Activated effector memory CD4-positive, alpha-beta T cell treated with anti-CD3 and anti-CD28 coated beads, Interleukin-2, amount 50 U/mL, for 16 hours (primary cell): Measurements from ENCODE around the gene CYP27B1.

Experiments used
- DNase-seq: peaks from one replicate; pipeline ENCODE4 v3.0.0-alpha.2; 2020

CYP27B1 gene

DNA sequence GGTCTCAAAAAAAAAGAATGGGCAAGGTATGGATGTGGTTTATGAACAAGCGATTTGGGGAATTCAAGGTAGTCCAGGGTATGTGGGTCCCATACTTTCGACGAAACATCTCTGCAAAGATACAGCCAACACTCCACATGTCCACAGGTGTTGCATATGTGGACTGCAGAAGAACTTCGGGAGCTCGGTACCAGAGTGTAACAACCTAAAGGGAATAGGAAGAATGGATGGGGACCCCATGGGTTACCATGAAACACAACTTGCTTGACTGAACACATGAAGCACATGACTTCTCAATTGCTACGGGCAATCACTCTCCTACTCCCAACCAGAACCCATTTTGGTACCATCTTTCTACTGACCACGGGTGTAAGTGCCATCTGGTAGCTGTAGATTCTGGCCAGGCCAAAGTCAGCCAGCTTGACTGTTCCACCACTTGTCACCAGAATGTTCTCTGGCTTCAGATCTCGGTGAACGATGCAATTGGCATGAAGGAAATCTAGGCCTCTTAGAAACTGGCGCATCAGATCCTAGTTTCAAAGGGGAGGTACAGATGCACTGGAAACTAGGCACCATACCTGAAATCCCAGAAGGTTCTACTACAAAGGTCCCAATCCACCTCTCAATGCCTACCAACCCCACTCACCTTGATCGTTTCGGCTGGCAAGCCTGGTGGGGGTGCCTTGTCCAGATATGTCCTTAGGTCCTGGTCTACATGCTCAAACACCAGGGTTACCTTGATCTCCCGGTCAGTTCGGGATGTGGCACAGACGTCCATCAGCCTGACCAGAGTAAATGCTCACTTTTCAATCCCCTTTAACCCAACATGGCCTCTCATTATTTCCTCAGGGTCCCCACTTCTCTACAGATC, 16.1 kb downstream of the CYP27B1 start:
- DNase-seq: no peak

DNA sequence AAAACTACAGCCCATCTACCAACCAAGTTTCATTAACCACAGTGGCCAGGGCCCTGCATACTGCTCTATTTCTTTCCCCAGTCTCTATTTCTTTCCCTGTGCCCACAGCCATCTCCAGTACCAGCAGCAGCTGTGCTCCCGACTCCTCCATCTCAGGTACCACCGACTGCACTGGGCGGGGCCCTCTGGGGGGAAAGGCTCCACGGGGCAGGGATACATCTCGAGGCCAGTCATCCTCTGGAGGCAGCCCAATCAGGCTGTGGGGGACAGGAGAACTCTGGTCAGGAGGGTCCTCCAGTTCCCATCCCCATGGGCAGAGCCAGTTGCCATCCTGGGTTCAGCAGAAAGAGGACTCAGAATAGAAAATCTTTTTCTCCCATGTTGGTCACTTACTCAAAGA, 17.8 kb downstream of the CYP27B1 start:
- no peak for DNase-seq

DNA sequence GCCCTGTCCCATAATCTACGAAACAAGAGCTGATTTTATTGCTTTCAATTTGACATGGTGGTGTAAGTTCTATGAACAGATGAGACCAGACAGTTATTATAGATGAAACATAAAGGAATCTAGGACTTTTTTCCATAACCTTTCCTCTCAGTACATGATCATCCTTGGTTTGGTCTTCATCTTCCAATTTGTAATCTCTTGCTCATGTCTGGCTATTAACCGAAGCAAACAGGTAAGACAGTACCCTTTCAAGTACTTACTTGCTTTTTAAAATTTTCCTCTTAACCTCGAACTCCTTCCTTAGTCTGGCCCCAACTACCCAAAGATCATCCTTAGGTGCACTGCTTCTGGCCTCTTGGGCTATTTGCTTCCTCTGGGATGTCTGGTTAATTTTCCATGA, 20.9 kb downstream of the CYP27B1 start:
- no peak for DNase-seq

DNA sequence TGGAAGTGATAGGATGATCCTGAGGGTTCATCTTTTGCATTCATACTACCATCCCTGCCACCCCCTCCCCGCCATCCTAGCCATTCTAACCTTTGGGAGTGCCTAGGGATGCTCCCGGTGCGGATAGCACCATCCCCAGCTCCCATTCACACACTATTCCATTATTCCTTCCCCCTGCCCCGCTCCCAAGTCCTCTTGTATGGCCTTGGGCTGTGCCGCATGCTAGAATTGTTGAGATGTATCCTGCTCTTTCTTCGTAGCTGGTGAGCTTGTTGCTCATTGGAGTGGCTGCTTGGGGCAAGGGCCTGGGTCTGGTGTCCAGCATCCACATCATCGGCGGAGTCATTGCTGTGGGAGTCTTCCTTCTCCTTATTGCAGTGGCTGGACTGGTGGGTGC, 21.4 kb downstream of the CYP27B1 start:
- no peak for DNase-seq

DNA sequence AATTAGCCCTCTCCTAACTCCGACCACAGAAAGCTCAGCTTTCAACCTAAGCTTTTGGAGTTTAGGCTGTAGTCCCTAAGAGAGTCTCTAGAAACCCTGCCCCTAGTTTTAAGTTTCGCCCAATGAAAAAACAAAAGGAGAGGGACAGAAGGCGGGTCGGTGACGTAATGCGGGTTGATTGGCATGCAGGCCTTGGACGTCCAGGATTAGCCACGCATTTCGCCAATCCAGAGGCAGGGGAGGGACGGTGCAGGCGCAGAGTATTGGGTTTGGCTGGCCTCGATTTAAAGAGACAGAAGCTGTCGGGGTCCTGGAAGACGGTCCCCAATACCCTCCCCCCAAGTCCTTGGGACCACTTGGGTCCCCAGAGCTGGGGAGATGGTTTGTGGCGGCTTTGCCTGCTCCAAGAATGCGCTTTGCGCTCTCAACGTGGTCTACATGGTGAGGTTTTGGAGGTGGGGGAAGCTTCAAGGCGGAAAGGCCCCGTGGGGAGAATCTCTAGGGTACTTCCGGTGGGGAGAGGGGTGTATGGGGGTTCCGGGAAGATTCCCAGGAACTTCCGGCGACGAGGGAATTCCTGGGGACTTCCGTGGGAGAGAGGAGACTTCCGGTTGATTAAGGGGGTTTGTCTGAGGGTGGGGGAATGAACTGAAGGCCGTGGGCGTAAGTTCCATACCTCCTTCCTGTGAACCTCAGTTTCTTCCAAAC, 21.9 kb downstream of the CYP27B1 start, which contains the start of gene TSPAN31:
TSPAN31 (plus strand) TSS at position 263 of the 708 bp plus-strand sequence; CDS start at position 379, 116 bp downstream.
- DNase-seq: peak; percentile 98

DNA sequence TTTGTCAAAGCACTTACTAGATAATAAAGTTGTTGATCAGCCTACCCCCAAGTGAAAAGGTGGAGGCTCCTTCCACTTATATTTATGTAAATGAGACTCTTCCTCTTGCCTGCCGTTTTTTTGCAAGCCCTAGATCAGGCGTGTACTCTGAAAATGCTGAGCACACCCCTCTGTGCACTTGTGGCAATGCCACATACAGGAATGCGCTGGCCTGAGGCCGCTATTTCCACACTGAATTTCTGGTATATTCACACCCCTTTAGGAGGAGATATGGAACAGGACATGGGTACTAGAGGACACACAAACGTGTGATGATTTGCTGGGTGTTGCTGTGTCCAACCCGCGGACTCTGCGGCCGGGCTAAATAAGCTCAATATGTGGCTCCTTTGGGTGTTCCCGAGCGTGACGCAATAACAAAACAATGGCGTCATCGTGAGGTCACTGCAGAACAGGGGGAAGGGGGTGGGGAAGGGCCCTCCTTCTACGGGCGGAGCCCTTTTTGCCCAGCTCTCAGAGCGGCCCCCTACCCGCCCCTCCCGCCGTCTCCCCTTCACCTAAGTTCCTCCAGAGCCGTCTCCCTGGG, 22.6 kb downstream of the CYP27B1 start:
- peak; percentile 88 for DNase-seq

DNA sequence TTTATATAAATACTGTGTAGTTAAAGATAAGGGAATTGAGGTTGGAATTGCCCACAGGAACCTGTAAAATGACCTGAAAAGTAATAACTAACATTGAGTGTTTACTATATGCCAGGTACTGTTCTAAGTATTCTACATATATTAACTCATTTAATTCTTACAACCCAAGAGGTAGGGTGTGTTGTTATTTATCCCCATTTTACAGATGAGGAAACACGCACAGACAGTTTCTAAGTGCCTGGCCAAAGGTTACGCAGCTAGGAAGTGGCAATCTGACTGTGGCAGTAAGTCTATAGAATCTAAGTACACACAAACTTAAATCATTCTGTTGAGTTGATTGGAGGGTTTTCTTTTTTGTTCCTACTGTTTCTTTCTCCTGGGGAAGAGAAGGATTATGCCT, 23.1 kb downstream of the CYP27B1 start:
- no peak for DNase-seq

DNA sequence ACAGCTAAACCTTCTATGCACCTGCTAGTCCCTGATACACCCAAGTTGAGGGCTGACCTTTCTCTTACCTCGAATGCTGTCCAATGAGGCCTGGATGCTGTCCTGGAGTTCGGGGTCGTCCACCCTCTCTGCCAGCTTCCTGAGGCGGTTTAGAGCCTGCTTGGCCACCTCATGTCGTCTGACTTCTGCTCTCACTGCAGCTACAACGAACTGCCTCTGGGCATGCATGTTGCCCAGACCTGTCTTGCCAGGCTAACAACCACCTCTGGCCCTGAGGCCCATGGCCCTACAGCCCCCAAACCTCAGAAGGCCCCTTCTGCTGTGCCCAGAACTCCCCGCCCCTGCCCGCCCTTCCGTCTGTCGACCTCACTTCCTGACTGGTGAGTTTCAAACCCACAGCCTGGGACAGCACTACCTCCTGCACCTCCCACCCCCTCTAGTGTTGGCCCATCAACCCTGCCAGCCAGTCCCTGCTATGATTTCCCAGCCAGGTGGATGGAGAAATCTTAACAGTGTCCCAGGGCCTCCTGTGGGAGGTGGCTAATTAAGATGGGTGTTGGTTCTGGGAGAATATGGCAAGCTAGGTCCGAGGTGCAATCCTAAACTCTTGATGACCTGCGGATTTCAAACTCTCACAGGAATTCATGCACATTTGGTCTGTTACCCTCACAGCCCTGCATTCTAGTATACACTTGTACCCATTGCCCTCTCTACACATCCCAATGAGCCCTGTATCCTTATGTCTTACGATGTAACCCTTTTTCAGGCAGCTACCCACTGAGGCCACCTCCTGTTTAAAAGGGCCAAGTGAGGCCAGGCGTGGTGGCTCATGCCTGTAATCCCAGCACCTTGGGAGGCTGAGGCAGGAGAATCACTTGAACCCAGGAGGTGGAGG, 24.8 kb downstream of the CYP27B1 start:
- DNase-seq: peak; percentile 91

DNA sequence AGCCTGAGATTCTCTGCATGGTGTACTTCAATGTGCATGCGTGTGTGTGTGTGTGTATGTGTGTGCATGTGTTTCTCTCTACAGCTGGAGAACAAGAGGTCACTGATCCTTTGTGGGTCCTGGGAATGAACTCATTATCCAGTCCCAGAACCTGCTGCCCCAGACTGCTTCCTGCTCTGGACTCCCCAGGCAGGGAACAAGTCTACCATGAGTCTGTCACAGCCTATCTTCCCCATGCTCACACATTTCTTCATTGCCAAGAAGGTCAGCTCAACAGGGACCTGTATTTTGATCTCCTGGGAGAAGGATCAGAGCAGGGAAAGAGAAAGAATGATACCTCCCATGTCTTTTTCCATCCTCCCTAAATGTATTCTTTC, 25.5 kb downstream of the CYP27B1 start:
- no peak for DNase-seq

DNA sequence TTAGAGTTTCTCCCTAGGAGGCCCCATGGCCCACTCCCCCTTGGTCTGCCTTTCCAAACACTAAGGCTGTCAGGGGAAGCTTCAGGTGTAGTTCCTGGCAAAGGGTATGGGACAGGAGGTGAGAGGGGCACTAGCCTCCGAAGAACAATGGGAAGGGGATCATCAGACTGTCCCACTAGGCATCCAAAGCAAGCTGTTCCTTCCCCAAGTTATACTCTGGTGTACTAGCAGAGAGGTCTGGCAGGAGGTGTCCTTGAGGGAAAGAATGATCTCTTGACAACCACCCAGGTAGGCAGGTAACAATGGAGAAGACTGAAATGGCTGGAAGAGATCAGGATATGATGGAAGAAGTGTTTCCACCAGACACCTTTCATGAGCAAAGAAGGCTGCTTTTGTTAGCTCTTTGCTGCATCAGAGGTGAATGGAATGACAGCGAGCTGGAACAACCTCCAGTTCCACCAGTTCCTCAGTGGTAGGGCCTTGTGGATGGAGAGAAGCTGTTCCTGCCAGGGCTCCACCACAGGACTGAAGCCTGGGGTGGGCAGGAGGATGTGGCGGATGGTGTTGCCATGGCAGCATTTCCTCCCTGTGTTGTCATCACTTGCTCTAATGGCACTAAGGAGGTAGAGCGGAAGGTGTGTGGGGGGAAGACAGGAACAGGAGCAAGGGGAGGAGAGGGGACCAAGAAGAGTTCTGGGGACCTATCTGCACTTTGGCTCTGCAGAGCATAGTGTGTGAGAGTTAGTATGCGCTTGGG, 26.0 kb downstream of the CYP27B1 start:
- DNase-seq: peak; percentile 92

DNA sequence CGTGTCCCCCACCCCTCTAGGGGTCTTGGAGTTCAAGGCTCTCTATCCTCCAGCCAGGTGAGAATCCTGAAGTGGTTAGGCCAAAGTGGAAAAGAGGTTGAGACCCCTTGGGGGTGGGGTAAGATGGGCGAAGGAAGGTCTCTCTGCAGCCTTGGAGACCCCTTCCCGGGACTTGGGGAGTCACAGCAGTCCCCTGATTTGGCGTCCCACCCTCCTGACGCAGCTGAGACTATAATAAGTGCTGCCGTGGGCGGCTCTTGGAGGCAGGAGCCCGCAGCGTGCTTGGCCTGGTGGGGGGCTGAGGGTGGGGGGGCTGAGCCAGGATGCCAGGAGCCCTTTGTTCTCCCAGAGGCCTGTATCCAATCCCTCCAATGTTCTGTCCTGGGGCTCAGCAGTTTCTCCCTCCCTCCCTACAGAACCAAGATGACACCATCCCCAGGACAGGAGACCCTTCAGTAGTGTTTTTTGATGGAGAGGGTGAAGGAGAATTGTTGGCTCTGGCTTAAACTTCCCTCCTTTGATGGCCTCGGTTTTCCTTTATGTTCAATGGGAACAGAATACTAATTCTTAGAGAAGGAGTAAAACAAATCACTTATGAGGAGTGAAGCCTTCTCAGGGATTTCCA, 26.9 kb downstream of the CYP27B1 start:
- DNase-seq: no peak

DNA sequence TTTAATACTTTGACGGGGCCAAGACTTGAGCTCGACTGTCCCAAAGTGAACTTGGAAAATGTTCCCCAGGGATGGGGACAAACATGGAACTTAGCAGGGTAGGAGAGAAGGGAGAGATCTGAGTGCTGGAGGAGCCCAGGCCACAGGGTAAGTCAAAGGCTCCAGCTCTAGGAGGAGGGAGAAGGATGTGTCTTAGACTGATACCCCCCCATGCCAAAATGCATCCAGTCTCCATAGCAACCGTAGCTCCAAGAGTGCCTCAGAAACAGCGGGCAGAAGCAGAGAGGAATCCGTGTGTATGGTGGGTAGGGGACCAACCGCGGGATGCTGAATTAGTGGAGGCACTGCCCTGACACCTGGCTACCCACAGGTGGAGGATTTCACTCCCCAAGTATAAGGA, 27.5 kb downstream of the CYP27B1 start:
- DNase-seq: no peak

DNA sequence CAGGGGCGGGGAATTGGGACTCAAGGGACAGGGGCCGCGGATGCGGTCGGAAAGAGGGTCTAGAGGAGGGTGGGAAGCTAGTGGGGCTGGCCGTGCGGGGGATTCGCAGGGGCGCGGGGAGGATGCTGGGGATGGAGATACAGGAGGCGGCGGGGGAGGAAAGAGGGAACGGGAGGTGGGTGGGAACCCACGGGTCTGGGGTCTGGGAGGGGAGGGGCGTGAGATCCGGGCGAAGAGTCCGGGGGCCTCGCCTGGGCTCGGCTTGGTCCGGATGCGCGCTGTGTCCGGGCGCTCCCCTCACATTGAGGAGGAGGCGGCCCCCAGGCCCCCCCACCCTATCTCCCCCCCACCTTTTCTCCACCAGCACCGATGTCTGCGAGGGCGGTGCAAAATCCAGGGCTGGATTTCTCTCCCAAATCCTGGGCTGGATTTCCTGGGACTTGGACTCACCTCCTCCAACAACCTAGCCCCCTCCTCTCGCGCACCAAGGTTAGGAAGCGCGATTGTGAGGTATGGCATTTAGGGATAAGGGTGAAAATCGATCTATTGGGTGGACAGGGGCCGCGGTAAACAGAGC, 28.1 kb downstream of the CYP27B1 start, which contains the start of gene AGAP2:
AGAP2 (minus strand) TSS at position 82 of the 577 bp plus-strand sequence. CDS start 496 bp downstream, outside the sequence.
- DNase-seq: no peak

DNA sequence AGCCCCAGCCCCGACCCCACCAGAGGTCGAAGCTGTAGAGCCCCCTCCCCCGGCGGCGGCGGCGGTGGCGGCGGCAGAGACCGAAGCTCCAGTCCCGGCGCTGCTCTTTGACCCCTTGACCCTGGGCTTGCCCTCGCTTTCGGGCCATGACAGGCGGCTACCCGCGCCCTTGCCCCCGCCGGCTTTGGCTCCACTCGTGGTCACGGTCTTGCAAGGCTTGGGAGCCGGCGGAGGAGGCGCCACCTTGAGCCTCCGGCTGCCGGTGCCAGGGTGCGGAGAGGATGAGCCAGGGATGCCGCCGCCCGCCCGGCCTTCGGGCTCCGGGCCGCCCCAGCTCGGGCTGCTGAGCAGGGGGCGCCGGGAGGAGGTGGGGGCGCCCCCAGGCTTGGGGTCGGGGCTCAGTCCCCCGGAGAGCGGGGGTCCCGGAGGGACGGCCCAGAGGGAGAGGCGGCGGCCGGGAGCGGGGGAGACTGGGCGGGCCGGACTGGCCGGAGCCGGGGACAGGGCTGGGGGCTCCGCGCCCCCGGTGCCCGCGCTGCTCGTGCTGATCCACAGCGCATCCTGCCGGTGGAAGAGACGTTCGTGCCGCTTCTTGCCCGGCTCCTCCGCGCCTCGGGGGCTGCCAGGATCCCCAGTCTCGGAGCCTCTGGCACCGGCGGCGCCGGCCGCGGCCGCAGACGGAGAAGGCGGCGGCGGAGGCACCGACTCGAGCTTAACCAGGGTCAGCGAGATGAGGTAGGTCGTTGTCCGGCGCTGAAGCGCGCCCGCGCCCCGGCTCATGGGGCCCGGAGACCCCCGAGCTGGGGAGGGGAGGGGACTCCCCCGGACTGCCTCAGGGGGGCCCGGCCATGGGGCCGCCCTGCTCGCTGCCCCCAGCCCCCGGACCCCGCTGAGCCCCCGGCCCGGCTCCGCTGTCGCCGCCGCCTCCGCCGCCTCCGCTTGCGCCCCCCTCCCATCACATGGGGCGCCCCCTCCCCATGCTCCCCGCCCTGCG, 29.1 kb downstream of the CYP27B1 start:
- no peak for DNase-seq

DNA sequence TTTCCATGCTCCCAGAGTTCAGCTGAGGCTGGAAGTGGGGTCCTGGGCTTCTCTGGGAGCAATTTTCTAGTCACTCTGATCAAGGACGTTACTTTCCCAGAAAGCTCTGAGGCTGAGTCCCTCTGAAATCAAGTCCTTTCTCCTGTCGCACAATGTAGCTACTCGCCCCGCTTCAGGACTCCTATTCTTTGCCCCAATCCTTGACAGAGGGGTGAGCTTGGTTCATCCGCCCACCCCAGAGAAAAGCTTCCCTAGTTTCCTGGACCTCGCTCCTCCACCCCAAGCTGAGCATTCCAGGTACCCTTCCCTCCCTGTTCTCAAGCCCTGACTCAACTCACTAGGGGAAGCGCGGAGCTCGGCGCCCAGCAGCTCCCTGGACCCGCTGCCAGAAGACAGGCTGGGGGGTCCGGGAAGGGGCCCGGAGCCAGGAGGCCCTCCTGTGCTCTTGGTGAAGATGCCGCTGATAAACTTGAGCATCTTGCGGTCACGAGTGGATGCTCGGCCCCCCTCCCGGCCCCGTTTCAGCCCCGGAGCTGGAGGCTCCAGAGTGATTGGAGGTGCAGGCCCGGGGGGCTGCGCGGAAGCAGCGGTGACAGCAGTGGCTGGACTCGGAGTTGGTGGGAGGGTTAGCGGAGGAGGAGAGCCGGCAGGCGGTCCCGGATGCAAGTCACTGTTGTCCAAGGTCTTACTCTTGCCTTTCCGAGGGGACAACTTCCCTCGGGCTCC, 30.0 kb downstream of the CYP27B1 start:
- DNase-seq: no peak

DNA sequence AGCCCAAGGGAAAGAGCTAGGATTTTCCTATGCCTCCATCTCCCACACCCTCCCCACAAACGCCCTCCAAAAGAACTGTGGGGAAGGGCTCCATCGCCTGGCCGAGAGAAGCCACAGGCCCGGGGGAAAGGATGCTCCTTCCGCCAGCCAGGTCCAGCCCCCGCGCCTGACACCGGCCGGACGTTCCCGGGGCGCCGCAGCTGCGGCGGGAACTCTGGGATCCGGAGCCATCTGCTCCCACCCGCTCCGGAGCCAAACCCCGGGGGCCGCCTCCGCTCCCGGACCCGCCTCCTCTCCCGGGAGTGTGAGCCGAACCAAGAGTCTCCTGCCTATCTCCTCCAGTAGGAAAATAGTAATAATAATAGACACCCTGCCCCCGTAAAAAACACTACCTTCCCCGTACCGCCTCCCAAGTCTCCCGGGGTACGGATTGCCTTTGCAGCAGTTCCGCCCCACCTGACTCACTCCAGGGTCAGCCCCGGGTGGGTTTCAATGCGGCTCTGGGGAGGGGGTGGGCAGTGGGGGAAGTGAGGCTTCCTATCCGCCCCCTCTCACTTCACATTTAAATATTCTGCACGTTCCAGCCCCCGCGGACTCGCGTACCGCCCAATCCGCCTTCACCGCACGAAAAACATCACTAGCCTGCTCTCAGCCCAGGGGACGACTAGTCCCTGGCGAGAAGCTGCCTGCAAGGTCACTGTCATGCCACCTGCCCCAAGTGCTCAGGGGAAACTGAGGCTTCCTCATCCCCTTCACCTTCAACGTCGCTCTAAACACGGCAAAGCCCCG, 30.7 kb downstream of the CYP27B1 start:
- DNase-seq: no peak

DNA sequence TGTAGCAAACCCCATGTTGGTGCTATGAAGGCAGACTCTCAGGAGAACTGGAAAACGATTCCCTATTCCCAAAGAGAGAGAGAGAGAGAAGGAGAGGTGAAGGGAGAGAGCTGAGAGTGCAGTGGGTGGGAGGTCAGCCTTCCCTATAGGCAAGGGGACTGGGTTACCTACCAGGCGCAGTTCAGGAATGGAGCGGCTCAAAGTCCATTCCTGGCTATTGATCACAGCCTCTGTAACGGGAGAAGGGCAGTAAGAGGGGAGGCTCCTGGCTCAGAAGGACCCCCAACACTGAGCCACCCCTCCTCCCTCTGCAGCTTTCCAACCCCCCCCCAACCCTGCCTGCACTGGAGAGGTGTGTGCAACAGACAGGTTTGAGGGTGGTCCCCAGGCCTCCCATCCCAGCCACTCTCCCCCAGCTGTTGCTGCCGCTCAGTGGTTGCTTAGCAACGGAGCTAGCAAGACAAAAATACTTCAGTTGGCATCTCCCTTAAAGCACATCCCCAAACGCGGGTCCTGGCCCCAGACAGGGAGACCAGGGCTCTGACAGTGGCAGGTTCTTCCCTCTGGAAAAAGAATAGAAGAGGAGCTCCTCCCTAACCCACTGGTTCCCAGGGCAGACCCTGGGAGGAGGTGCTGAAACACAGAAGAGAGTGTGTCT, 31.6 kb downstream of the CYP27B1 start:
- no peak for DNase-seq

DNA sequence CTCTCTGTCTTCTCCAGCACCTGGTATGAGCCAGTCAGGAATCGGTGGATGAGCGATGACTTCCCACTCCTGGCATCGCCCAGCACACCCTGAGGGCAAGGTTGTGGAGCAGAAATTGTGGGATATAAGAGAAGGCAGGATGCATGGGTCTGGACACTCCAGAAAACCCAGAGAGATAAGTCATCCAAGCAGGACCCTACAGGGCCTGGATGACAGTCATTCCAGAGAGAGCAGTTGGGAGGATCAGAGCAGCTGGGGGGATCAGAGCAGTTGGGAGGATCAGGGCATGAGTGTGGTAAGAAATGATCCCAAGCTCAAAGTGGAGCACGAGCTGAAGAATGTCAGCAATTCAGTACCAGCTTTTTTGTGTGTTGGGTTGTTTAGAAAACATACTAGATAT, 32.3 kb downstream of the CYP27B1 start:
- DNase-seq: no peak
